WTC11 (cell line): ENCODE data around the gene ARHGAP15.

Experiments used
- ATF3 ChIP-seq: sonication (generic); formaldehyde crosslinking; conservative IDR thresholded peaks from 2 replicates; pipeline ENCODE4 v1.8.1; 2022; ENCODE audit warnings: mild to moderate bottlenecking, missing genetic modification reagents
- CBFB ChIP-seq: sonication (generic); formaldehyde crosslinking; IDR thresholded peaks from 2 replicates; pipeline ENCODE4 v1.8.1; 2022; ENCODE audit warnings: mild to moderate bottlenecking, low read depth, missing genetic modification reagents
- CTCF ChIP-seq: fragments of 200-600 bp; IDR thresholded peaks from 2 replicates; pipeline ENCODE4 v1.8.0; 2022; ENCODE audit warnings: antibody characterized with exemption
- KAT7 ChIP-seq: sonication (generic); formaldehyde crosslinking; IDR thresholded peaks from 2 replicates; pipeline ENCODE4 v1.8.1; 2023; ENCODE audit warnings: missing genetic modification reagents, mild to moderate bottlenecking, borderline replicate concordance
- MAX ChIP-seq: sonication (generic); formaldehyde crosslinking; IDR thresholded peaks from 2 replicates; pipeline ENCODE4 v1.8.0; 2022; ENCODE audit warnings: mild to moderate bottlenecking, missing genetic modification reagents
- MXD4 ChIP-seq: fragments of 250-450 bp; sonication (Bioruptor Pico); IDR thresholded peaks from 2 replicates; pipeline ENCODE4 v1.8.0; 2021; ENCODE audit warnings: mild to moderate bottlenecking, moderate library complexity, borderline replicate concordance
- RELA ChIP-seq: sonication (generic); formaldehyde crosslinking; IDR thresholded peaks from 2 replicates; pipeline ENCODE4 v1.8.1; 2022; ENCODE audit warnings: missing genetic modification reagents, mild to moderate bottlenecking, borderline replicate concordance
- TCF7 ChIP-seq: sonication (generic); formaldehyde crosslinking; IDR thresholded peaks from 2 replicates; pipeline ENCODE4 v1.8.0; 2022; ENCODE audit warnings: mild to moderate bottlenecking, low read depth, missing genetic modification reagents, moderate library complexity
- TEAD4 ChIP-seq: sonication (generic); formaldehyde crosslinking; IDR thresholded peaks from 2 replicates; pipeline ENCODE4 v1.8.0; 2022; ENCODE audit warnings: mild to moderate bottlenecking, missing genetic modification reagents
- TP53 ChIP-seq: sonication (generic); formaldehyde crosslinking; IDR thresholded peaks from 2 replicates; pipeline ENCODE4 v1.8.1; 2023; ENCODE audit warnings: mild to moderate bottlenecking, missing genetic modification reagents
- USF1 ChIP-seq: sonication (generic); formaldehyde crosslinking; IDR thresholded peaks from 2 replicates; pipeline ENCODE4 v1.8.0; 2022; ENCODE audit warnings: mild to moderate bottlenecking, missing genetic modification reagents
- ZNF232 ChIP-seq: sonication (generic); formaldehyde crosslinking; IDR thresholded peaks from 2 replicates; pipeline ENCODE4 v1.8.0; 2022; ENCODE audit warnings: mild to moderate bottlenecking, missing genetic modification reagents
- ZNF281 ChIP-seq: sonication (generic); formaldehyde crosslinking; IDR thresholded peaks from 2 replicates; pipeline ENCODE4 v1.8.0; 2023; ENCODE audit warnings: mild to moderate bottlenecking, missing genetic modification reagents

GRCh38 chr2:143463719-143464118 lies 334.5 kb downstream of the ARHGAP15 start:
- no peak for TF ChIP-seq CTCF
- TF ChIP-seq TCF7 = no peak
- TF ChIP-seq MXD4 (CRISPR knock-in tag) = no peak
- no peak for TF ChIP-seq CBFB (CRISPR knock-in tag)
- no peak for TF ChIP-seq ZNF281 (CRISPR knock-in tag)
- no peak for TF ChIP-seq TEAD4
- no peak for TF ChIP-seq USF1 (CRISPR knock-in tag)
- TF ChIP-seq RELA (CRISPR knock-in tag) = no peak
- no peak for TF ChIP-seq MAX (CRISPR knock-in tag)
- no peak for TF ChIP-seq ATF3 (CRISPR knock-in tag)
- TF ChIP-seq TP53 (CRISPR knock-in tag) = no peak
- TF ChIP-seq KAT7 (CRISPR knock-in tag) = no peak
- no peak for TF ChIP-seq ZNF232 (CRISPR knock-in tag)
